ENCODE data around the gene TMEM63C.
"Not testable (repeated sequence)": the region's sequence is repeated elsewhere in the genome, so short reads cannot be mapped to it uniquely, and the experiment has no call there.

Gene TMEM63C

GRCh38 chr14:77278461-77279230, 97.0 kb downstream of the TMEM63C start:
- H3K27me3 ChIP-seq, result no peaks in the 10 kb centered on the region
- H3K4me1 ChIP-seq, result peaks cover 16% of the 10 kb centered on the region
- H3K36me3 ChIP-seq, result peaks cover 26% of the 10 kb centered on the region

DNA sequence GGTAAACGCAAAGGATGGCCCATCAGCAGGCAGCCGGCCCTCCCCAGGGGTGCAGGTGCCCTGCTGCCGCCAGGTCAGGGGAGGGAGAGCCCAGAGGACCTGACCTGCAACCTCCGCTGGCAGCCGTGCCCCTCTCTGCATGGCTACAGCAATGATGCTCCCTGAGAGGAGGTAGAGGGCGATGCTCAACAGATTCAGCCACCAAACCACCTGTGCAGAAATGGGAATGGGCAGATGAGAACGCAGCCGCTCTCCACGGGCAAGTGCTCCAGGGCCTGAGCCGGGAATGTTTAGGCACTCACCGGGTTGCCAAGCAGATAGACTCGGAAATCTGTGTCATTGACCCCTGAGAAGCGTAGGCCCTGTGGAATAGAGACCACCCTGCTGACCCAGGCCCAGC, 98.1 kb downstream of the TMEM63C start:
- no peak overlapping the region for H3K27ac ChIP-seq
- H3K4me2 ChIP-seq, result no peak overlapping the region
- H3K36me3 ChIP-seq, result peaks cover 37% of the 10 kb centered on the region
- no peaks in the 10 kb centered on the region for H4K20me1 ChIP-seq
- no peak overlapping the region for H3K4me3 ChIP-seq
- H3K27me3 ChIP-seq, result no peaks in the 10 kb centered on the region
- H3K9ac ChIP-seq, result no peak overlapping the region
- peaks cover 6% of the 10 kb centered on the region; the same call in 1 of the 2 replicates for H3K4me1 ChIP-seq
- H3K9me3 ChIP-seq, result no peaks in the 10 kb centered on the region
- no peak for TF ChIP-seq Cebpa-rat (IDR thresholded peaks at IDR 0.05)

More at GRCh38 chr14:77278461-77279230, 97.0 kb downstream of the TMEM63C start:
- H3K9ac ChIP-seq, result no peak overlapping the region
- no peak overlapping the region for H3K4me2 ChIP-seq
- no peak overlapping the region for H3K27ac ChIP-seq
- no peak overlapping the region for H3K4me3 ChIP-seq
- no peaks in the 10 kb centered on the region for H3K9me3 ChIP-seq
- no peaks in the 10 kb centered on the region for H4K20me1 ChIP-seq
- no peak for TF ChIP-seq Cebpa-rat (IDR thresholded peaks at IDR 0.05)

GRCh38 chr14:77280921-77281320, 99.3 kb downstream of the TMEM63C start:
- H3K27ac ChIP-seq, H3K4me3 ChIP-seq, H3K9ac ChIP-seq, H3K4me1 ChIP-seq, H3K9me3 ChIP-seq, H3K4me2 ChIP-seq, H4K20me1 ChIP-seq, H3K27me3 ChIP-seq: not testable (repeated sequence)
- peaks cover 47% of the 10 kb centered on the region for H3K36me3 ChIP-seq

DNA sequence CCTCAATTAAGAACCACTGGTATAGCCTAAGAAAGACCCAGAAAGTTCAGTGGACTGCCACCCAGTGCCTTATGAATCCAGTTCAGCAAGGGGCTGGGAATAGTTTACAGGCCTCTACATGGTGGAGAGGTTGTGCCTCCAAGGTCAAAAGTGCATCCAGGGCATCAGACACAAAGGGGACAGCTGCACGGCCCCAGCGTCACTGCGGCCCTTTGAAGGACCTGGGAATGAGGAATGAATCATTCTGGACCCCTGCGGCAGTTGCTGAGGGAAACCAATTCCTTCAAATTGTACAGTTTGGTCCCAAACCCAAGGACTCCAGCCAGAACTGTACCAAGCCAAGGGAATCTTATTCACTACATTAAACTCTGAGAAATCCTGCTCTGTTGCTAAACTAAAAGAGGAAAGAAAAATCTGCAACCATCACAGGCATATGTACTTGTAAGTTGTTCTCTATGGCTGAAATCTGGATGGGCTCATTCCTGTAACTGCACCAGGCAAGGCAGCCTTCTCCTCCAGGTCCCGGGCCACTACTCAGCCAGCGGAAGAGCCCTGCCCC, 100.3 kb downstream of the TMEM63C start:
- no peaks in the 10 kb centered on the region for H3K27me3 ChIP-seq
- no peak overlapping the region for H3K27ac ChIP-seq
- H3K9ac ChIP-seq, result no peak overlapping the region
- no peak for TF ChIP-seq Cebpa-rat (IDR thresholded peaks at IDR 0.05)
- H4K20me1 ChIP-seq, result no peaks in the 10 kb centered on the region
- no peak overlapping the region for H3K4me2 ChIP-seq
- H3K4me3 ChIP-seq, result no peak overlapping the region
- peaks cover 56% of the 10 kb centered on the region for H3K36me3 ChIP-seq
- no peaks in the 10 kb centered on the region for H3K9me3 ChIP-seq
- H3K4me1 ChIP-seq, result no peaks in the 10 kb centered on the region

DNA sequence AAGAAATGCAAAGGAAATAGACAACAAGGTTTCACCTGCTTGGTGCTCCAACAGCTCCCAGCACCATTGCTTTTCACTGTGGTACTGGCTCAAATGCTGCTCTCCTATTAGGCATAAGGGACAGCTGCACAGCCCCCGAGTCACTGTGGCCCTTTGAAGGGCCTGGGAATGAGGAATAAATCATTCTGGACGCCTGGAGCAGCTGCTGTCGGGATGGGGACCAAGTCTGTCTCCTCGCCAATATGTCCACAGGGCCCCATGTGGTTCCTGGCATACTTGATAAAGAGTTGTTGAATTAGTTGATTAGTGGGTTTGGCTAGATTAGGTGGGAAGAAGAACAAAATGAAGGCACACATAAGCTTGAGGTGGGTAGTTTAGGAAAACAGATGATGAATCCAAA, 102.5 kb downstream of the TMEM63C start:
- H3K9me3 ChIP-seq, result no peaks in the 10 kb centered on the region
- no peak overlapping the region for H3K27ac ChIP-seq
- no peaks in the 10 kb centered on the region for H4K20me1 ChIP-seq
- no peak overlapping the region for H3K9ac ChIP-seq
- no peak for TF ChIP-seq Cebpa-rat (IDR thresholded peaks at IDR 0.05)
- peaks cover 47% of the 10 kb centered on the region for H3K36me3 ChIP-seq
- H3K4me2 ChIP-seq, result no peak overlapping the region
- no peaks in the 10 kb centered on the region for H3K27me3 ChIP-seq
- no peaks in the 10 kb centered on the region for H3K4me1 ChIP-seq
- no peak overlapping the region for H3K4me3 ChIP-seq

DNA sequence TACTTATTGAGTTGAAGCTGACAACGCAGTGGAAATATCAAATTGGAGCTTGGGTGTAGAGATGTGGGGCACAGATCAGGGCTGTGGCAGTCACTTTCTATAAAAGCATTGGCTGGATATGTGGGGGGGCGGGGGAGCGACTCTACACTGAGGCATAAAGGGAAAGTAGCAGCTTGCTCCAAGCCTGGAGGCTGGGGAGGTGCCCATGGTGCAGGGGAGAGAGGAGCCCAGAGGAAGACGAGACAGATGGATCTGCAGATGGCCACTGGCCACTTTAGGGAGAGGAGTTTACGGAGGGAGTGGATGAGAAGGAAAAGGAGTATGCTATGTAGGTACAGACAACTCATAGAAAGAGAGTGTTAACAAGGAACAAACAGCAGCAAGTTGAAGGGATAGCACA, 102.9 kb downstream of the TMEM63C start:
- Histone ChIP-seq H3K9ac (no peak overlapping the region), H3K36me3 (peaks cover 43% of the 10 kb centered on the region), H3K4me1 (no peaks in the 10 kb centered on the region), H3K4me2 (no peak overlapping the region), H3K4me3 (no peak overlapping the region), H3K27me3 (no peaks in the 10 kb centered on the region), H3K9me3 (no peaks in the 10 kb centered on the region), H4K20me1 (no peaks in the 10 kb centered on the region), H3K27ac (no peak overlapping the region)
- no peak for TF ChIP-seq Cebpa-rat (IDR thresholded peaks at IDR 0.05)

DNA sequence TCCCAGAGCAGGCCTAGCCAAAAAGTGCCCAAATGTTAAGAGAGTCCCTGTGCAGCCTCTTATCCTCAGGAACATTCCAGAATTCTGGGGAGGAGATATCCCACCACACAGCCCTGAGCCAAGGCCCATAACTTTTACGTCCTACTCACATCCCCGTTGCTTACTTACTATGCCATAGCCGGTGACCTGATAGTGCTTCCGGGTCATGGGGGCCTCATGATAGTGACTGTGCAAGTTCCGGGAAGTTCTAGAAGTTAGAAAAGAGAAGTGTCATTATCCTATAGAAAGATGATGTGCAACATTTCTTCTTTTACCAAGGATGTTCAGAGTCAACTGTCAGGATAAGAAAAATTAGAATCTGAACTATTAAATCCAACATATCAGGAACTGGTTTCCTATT, 105.0 kb downstream of the TMEM63C start:
- no peaks in the 10 kb centered on the region for H3K9me3 ChIP-seq
- H3K27me3 ChIP-seq, result no peaks in the 10 kb centered on the region
- no peaks in the 10 kb centered on the region for H4K20me1 ChIP-seq
- no peak overlapping the region for H3K9ac ChIP-seq
- peaks cover 38% of the 10 kb centered on the region for H3K36me3 ChIP-seq
- no peak for TF ChIP-seq Cebpa-rat (IDR thresholded peaks at IDR 0.05)
- H3K4me3 ChIP-seq, result no peak overlapping the region
- no peak overlapping the region for H3K4me2 ChIP-seq
- no peak overlapping the region for H3K27ac ChIP-seq
- H3K4me1 ChIP-seq, result no peaks in the 10 kb centered on the region

GRCh38 chr14:77290705-77291104, 109.1 kb downstream of the TMEM63C start:
- no peak overlapping the region for H3K4me2 ChIP-seq
- TF ChIP-seq Cebpa-rat (IDR thresholded peaks at IDR 0.05), result no peak
- H3K36me3 ChIP-seq, result peaks cover 14% of the 10 kb centered on the region

GRCh38 chr14:77296155-77296554, 114.6 kb downstream of the TMEM63C start:
- Histone ChIP-seq H3K9me3 (no peaks in the 10 kb centered on the region), H3K27me3 (no peaks in the 10 kb centered on the region), H3K4me3 (no peak overlapping the region), H3K4me2 (no peak overlapping the region), H3K9ac (no peak overlapping the region), H3K4me1 (no peaks in the 10 kb centered on the region), H3K27ac (no peak overlapping the region), H4K20me1 (no peaks in the 10 kb centered on the region), H3K36me3 (peaks cover 21% of the 10 kb centered on the region)
- no peak for TF ChIP-seq Cebpa-rat (IDR thresholded peaks at IDR 0.05)

More at GRCh38 chr14:77290705-77291104, 109.1 kb downstream of the TMEM63C start:
- no peaks in the 10 kb centered on the region for H3K27me3 ChIP-seq
- no peaks in the 10 kb centered on the region for H3K9me3 ChIP-seq
- no peak overlapping the region for H3K9ac ChIP-seq
- no peak overlapping the region for H3K27ac ChIP-seq
- no peaks in the 10 kb centered on the region for H3K4me1 ChIP-seq
- H3K4me3 ChIP-seq, result no peak overlapping the region
- no peaks in the 10 kb centered on the region for H4K20me1 ChIP-seq

GRCh38 chr14:77296906-77297305, 115.3 kb downstream of the TMEM63C start:
- Histone ChIP-seq H3K27ac (no peak overlapping the region), H3K4me1 (no peaks in the 10 kb centered on the region), H3K9me3 (no peaks in the 10 kb centered on the region), H3K4me2 (no peak overlapping the region), H3K27me3 (no peaks in the 10 kb centered on the region), H3K9ac (no peak overlapping the region), H4K20me1 (no peaks in the 10 kb centered on the region), H3K4me3 (no peak overlapping the region), H3K36me3 (peaks cover 21% of the 10 kb centered on the region)
- TF ChIP-seq Cebpa-rat (IDR thresholded peaks at IDR 0.05), result no peak
